ENCODE data around the gene RNU6-9.
"Not testable (repeated sequence)": the region's sequence is repeated elsewhere in the genome, so short reads cannot be mapped to it uniquely, and the experiment has no call there.

The RNU6-9 gene

GRCh38 chr19:878751-879561 is 14.3 kb upstream of the RNU6-9 start:
- not testable (repeated sequence) for DNase-seq

DNA sequence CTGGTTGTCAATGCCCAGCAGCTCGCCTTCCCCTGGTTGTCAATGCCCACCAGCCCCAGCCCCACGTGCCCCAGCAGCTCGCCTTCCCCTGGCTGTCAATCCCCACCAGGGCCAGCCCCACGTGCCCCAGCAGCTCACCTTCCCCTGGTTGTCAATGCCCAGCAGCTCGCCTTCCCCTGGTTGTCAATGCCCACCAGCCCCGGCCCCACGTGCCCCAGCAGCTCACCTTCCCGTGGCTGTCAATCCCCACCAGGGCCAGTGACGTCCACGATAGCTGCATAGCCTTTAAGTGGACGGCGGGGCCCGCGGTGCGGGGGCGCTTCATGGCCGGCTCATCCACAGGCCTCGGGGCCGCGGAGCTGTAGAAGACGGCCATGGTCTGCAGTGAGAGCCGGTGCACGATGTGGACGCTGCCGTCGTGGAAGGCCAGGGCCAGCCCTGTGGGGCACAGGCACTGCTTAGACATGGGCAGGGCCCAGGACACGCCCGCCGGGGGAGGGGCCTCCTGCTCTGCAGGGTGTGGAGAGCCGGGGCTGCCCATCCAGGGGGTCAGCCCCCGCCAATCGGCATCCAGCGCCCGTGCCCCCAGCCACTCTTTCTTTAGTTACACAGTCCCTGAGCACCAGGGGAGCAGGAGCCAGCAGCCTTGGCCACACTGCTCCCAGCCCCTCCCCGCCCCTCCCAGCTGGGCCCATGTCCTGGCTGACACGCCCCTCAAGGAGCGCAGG is 13.4 kb upstream of the RNU6-9 start:
- no peak for DNase-seq

DNA sequence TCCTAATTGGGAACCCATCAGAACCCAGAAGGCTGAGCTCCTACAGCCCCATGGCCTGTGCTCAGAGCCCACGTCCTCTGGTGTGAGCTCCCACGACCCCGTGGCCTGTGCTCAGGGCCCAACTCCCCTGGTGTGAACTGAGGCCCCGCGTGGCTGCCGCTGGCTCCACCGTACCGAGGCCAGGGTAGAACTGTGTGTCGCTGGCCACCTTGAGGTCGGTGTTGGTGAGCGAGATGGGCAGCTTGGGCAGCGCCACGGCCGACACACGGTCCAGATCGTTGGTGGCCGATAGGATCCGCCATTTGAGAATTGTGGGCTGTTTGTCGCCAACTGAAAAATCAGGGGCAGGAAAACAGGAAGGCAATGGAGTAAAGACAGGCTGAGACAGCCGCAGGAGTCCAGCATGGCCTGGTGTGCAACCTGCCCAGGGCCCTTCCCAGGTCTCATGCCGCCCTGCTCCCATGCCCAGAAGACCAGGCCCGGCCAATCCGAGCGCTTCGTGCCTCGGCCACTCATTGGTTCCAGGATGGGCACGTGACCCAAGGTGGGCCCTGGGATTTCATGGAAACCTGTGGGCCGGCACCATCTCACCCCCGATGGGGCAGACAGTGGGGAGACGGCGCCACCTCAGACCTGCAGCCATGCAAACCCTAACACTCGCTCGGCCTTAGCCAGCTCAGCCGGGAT is 11.8 kb upstream of the RNU6-9 start:
- DNase-seq, result no peak

GRCh38 chr19:882871-883497 is 10.3 kb upstream of the RNU6-9 start:
- no peak for DNase-seq

- DNase-seq, result no peak
Measured at GRCh38 chr19:883661-884211, 9.5 kb upstream of the RNU6-9 start.

DNA sequence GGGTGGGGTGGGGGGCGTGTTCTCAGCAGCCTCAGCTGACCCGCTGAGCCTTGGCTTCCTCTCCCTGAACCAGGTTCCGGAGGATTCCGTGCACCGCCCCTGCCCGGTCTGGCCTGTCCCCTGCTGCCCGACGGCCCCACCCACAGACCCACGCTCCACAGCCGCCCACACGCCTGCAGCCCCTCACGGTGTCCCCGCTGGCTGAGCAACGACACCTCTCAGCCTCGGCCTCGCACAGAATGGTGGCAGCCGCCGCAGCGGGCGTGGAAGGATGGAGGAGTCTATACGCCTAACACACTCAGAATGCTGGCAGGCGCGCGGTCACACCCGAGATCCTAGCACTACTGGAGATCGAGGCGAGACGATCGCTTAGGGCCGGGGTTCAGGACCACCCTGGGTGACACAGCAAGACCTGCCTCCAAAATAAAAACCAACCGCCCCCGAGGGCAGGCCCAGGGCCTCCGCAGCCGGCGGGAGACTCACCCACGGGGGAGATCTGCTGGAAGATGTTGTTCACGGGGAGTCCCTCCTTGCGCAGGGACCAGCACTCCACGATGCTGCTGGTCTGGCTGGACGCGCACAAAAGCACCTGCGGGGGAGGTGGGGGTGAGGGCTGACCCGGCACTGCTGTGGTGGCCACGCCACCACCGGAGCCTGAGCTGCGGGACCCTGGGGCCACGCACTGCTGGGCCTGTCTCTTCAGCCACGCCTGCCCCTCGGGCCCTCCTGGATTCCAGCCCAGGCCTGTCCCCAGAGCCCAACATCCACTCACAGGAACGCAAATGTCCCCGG is 8.7 kb upstream of the RNU6-9 start:
- no peak for DNase-seq

DNA sequence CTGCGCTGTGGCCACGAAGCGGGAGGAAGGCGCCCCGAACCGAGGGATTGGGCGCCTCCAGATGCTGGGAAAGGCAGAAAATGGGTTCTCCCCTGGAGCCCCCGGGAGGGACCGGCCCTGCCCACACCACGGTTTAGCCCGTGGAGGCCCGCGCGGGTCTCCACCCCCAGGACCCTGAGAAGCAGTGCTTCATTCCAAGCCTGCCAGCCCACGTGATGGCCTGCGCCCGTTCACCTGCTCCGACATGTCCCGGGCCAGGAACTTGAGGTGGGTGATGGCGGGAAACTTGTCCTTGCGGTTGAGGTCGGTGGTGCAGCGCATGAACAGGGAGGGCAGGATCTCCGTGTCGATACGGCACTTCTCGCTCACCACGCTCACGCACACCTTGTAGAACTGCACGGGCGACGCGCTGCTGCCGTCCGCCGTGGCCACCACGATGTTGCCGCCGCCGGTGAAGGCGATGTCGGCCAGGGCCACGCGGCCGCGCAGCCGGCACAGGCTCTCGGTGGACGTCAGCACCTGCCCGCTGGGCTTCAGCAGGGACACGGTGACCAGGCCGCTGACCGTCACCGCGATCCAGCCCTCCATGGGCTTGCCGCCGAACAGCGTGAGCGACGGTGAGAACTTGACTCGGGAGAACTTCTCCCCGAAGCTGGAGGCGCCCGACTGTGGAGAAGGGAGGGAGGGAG is 7.6 kb upstream of the RNU6-9 start:
- DNase-seq, result no peak

DNA sequence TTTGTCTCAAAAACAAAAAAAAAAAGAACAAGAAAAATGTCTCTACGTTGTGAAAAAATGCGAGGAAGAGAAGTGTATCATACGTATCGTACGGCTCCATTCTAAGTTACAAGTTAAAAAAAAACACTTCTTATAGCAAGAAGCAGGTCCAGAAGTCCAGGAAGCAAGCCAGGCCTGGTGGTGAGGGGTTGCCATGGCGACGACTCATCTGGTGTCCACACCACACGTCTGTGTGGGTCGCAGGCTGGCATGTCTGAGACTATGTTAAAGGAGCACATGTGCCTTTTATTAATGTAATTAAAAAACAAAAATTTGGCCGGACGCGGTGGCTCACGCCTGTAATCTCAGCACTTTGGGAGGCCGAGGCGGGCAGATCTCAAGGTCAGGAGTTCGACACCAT is 6.2 kb upstream of the RNU6-9 start:
- no peak for DNase-seq

DNA sequence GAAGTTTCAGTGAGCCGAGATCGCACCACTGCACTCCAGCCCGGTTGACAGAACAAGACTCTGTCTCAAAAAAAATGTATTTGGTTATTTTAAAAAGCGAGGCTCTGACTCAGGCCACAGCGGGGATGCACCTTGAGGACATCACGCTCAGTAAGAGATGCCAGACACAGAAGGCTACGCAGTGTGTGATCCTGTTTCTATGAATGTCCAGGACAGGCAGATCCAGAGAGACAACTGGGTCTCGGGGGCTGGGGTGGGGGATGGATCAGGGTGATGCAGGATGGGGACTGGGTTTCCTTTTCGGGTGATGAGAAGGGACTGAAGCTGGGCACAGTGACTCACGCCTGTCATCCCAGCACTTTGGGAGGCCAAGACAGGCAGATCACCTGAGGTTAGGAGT is 5.7 kb upstream of the RNU6-9 start:
- DNase-seq, result no peak

- DNase-seq, result peak; percentile 61
Measured at GRCh38 chr19:888581-889385, 4.5 kb upstream of the RNU6-9 start.

- DNase-seq, result no peak
Measured at GRCh38 chr19:889662-890295, 3.5 kb upstream of the RNU6-9 start.

GRCh38 chr19:890831-891230 is 2.5 kb upstream of the RNU6-9 start:
- no peak for DNase-seq

- DNase-seq, result not testable (repeated sequence)
Measured at GRCh38 chr19:891421-892200, 1.7 kb upstream of the RNU6-9 start.

DNA sequence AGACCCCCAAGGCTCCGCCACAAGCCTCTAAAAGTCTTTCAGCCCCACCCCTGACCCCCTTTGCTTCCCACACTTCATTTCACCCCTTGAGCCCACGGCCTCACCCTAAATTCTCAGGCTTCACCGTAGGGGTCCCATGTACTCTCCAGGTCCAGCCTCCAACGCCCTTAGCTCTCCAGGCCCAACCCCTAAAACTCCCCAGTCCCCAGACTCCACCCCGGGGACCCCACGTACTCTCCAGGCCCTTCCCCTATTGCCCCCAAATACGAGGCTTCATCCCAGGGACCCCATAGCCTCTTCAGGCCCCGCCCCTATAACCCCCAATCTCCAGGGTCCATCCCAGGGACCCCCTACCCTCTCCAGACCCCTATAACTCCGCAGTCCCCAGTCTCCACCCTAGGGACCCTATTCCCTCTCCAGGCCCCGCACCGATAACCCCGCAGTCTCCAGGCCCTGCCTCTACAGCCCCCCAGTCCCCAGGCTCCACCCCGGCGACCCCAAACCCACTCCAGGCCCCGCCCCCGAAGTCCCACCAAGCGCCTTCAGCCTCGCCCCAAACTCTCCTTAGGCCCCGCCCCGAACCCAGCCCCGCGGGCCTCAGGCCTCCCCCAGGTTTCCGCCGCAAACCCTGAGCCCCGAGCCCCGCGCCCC is 916 bp upstream of the RNU6-9 start:
- no peak for DNase-seq

GRCh38 chr19:896434-896833 is 3.1 kb downstream of the RNU6-9 start:
- DNase-seq, result no peak

DNA sequence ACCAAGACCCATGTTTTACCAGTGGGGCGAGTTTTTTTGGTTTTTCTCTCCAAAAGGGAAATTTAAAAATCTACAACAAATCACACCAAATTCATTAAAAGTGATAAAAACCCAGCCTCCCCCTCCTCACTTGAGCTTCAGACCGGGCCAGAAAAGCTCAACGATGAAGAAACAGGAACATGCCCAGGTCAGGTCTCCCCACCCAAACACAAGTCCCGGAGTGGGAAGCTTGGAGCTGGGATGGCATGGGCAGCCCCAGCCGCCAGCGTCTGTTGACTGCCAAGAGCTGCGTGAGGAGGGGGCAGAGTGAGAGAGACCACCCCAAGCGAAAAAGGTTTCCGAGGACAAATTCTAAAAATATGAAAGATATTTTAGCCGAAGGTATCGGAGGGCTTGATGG is 3.7 kb downstream of the RNU6-9 start:
- DNase-seq, result no peak

GRCh38 chr19:897442-898039 is 4.3 kb downstream of the RNU6-9 start:
- no peak for DNase-seq

- peak; percentile 55 for DNase-seq
Measured at GRCh38 chr19:898663-899062, 5.4 kb downstream of the RNU6-9 start.

Data from activated T-cell treated with anti-CD3 and anti-CD28 coated beads, Interleukin-2, amount 50 U/mL, for 1 hour (primary cell).